COLO829 (cell line): Measurements from ENCODE around the gene JARID2.

Experiments used
- DNase-seq: peaks from one replicate; pipeline ENCODE4 v3.0.0; 2012; ENCODE audit warnings: low spot score

The JARID2 gene

DNA sequence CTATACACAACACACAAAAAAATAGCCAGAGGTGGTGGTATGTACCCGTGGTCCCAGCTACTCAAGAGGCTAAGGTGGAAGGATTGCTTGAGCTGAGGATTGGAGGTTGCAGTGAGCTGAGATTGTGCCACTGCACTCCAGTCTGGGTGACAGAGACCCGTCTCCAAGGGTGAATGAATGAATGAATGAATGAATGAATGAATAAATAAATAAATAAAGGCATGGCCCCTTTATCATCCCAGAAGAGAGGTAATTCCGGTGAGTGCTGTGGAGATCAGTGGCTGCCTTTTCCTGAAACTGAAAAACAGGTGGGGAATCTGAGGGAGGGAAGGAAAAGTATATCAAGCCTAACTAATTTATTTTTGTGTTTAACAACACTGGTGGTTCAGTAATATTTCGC, 90.0 kb downstream of the JARID2 start:
- DNase-seq: no peak

- no peak for DNase-seq
These were observed 91.2 kb downstream of the JARID2 start for GRCh38 chr6:15336900-15337560.

DNA sequence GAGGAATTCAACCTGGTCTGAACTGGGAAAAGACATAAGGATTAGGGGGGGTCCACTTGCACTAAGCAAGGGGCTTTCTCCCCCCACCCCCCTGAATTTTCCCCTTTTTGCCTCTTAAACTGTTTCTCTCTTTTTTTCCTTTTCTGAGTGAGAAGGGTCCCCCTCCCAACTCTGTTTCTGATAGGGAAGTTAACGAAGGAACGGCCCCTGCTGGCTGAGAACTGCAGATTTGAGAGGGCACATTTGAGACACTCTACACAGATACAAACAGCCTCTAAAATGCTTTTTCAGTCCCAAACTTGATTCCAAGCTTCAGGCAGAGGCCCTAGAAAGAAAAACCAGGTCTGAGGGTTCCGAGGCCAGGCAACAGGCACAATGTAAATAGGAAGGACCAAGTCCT, 91.7 kb downstream of the JARID2 start:
- DNase-seq: no peak

- DNase-seq: no peak
These were observed 92.6 kb downstream of the JARID2 start for GRCh38 chr6:15338476-15338875.

GRCh38 chr6:15339081-15339480, 93.2 kb downstream of the JARID2 start:
- no peak for DNase-seq

- no peak for DNase-seq
These were observed 94.3 kb downstream of the JARID2 start for GRCh38 chr6:15340105-15340601.

DNA sequence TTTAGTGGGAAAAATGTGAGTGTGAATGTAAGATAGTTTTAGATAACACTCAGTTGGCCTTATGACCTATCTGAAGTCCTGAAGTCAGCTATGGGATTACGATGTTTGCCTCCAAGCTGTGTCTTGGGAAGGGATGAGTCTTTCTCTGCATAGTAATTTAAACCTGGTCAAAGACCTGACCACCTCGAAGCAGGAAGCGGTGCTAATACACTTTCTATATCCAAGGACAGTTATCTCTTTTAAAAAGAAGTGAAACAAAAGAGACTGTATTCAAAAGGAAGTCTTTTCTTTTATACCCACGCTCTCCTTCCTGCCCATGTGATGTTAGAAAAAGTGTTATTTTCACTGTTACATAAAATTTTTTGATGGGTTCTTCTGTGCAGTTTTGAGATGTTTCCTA, 94.9 kb downstream of the JARID2 start:
- DNase-seq: peak; percentile 68

GRCh38 chr6:15341311-15342001, 95.6 kb downstream of the JARID2 start:
- peak; percentile 87 for DNase-seq

- no peak for DNase-seq
These were observed 96.2 kb downstream of the JARID2 start for GRCh38 chr6:15342114-15342513.

DNA sequence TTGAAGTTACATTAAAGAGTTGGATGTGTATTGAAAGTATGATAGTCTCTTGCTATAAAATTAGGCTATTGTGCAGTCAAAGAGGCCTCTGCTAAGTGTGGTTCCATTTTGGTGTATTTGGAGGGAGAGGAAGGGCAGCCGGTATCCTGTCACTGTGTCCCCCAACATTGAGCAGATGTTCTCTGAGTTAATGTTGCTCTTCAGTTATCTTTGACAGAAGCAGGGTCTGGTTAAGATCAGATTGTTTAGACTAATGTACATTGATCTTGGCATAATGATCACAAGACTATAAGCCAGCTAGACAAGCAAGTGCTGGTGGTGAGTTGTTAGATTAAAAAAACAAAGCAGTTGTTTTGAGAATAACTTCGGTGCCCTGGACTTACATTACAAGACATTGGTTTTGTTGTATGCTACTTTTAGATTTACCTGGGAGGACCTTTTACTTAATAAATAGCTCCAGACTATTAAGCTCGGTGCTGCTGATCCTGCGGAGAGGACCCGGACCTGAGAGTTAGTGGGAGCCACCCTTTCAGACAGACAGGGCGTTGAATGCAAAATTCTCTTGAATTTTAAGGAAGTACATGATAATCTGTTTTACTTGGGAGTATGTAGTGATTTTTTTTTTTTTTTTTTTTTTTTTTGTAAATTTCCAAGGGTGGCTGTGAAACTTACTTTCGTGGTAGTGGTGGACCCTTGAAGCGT, 97.8 kb downstream of the JARID2 start:
- DNase-seq: no peak

- no peak for DNase-seq
These were observed 98.3 kb downstream of the JARID2 start for GRCh38 chr6:15344192-15344519.

- no peak for DNase-seq
These were observed 99.0 kb downstream of the JARID2 start for GRCh38 chr6:15344831-15345230.

GRCh38 chr6:15346315-15346714, 100.4 kb downstream of the JARID2 start:
- no peak for DNase-seq

DNA sequence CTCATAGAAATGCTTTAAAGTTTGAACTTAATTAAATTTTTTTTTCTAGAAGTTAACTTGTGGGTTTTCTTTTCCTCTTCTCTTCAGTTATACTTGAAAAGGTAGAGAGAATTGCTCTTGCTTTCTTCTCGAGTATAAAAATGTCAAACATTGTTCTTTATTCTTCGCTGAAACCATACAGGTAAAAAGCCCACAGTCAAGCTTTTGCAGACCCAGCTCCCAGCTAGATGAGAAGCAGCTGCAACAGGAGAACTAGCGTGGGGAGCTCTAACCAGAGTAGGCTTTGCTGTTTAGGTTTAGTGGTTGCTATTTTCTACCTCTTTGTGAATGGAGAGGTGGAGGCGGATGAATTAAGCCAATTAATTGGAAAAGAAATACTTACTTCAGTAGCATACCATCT, 102.7 kb downstream of the JARID2 start:
- DNase-seq: no peak

DNA sequence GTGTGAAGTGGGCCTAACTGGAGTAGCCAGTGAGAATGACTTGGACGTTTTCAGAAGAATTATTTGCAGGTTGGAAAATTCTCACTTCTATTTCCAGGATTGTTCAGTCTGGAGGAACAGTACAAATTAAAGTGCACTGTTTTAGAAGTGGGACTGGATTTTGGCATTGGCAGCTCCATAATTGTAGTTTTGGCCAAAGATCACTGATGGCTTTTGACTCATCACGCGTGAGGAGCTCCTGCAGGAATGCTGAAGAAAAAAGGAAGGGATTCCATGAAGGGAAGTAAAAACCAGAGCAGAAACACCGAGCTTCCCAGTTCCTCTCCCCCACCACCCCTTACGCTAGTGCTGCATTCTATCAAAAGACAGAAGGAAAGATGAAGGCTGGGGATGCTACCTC, 103.5 kb downstream of the JARID2 start:
- DNase-seq: no peak

- no peak for DNase-seq
These were observed 104.7 kb downstream of the JARID2 start for GRCh38 chr6:15350386-15351083.

- no peak for DNase-seq
These were observed 105.8 kb downstream of the JARID2 start for GRCh38 chr6:15351631-15352030.

DNA sequence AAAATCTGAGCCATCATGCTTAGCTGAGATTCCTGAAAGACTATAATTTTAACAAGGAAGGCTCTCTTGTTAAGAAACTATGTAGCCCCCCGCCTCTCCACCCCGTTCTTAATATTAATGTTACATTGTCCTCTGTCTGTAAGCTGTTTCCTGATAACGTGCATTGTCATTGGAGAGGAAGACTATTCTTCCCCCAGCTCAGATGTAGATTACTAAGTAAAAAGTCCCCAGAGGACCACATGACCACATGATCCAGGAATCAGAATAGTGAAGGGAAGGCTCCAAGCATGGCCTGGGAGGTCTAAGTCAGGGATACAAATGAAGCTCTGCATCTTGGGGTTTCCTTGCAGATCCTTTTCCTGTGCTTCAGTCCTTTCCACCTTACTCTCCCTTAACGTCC, 106.4 kb downstream of the JARID2 start:
- DNase-seq: no peak

- no peak for DNase-seq
These were observed 107.0 kb downstream of the JARID2 start for GRCh38 chr6:15352845-15353244.

GRCh38 chr6:15355683-15356099, 109.8 kb downstream of the JARID2 start:
- DNase-seq: no peak

- DNase-seq: no peak
These were observed 110.3 kb downstream of the JARID2 start for GRCh38 chr6:15356179-15356578.

DNA sequence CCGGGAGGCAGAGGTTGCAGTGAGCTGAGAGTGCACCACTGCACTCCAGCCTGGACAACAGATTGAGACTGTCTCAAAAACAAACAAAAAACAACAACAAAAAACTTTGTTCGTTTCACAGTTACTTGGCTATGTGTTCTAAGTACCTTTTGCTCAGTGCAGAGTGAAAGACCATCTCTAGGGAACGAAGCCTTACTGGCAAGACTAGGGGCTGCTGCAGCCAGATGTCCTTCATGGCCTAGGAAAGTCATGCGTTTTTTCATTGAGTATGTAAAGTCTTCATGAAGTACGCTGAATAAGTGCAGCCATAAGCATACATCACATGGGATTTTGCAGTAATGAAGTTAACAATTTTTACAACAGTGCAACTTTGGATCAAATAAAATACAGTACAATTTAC, 111.1 kb downstream of the JARID2 start:
- DNase-seq: no peak

GRCh38 chr6:15357782-15358181, 111.9 kb downstream of the JARID2 start:
- DNase-seq: no peak
